Measurements from ENCODE around the gene VSTM2B.

VSTM2B gene

GRCh38 chr19:29569038-29569911, 43.5 kb downstream of the VSTM2B start:
- DNase-seq = no peak

DNA sequence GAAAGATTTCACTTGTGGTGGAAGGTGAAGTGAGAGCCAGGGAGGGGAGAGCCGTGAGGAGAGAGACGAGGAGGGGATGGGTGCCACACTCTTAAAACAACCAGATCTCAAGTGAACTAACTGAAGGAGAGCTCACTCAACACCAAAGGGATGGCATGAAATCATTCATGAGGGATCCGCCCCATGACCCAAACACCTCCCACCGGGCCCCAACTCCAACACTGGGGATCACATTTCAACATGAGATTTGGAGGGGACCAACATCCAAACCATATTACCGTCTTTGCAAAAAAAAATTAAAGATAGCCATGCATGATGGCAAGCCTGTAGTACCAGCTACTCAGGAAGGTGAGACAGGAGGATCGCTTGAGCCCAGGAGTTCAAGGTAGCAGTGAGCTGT, 45.4 kb downstream of the VSTM2B start:
- no peak for DNase-seq

DNA sequence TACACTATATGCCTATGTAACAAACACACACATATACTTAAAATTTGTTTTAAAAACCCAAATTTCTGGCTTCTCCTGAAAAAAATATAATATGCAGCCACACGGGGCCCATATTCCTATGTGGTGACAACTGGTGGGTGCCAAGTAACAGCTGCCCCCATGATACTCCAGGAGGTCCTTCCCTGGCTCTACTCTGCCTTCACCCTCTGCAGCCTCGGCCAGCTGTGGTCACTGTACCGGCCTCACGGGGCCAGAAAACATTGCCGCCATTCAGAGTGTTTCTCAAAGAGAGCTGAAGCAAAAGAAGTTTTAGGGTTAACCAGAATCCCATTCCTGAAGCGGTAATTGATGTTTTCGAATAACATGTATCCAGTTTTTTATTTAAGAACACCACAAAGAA, 47.7 kb downstream of the VSTM2B start:
- no peak for DNase-seq

GRCh38 chr19:29574510-29574909, 48.7 kb downstream of the VSTM2B start:
- DNase-seq = no peak

DNA sequence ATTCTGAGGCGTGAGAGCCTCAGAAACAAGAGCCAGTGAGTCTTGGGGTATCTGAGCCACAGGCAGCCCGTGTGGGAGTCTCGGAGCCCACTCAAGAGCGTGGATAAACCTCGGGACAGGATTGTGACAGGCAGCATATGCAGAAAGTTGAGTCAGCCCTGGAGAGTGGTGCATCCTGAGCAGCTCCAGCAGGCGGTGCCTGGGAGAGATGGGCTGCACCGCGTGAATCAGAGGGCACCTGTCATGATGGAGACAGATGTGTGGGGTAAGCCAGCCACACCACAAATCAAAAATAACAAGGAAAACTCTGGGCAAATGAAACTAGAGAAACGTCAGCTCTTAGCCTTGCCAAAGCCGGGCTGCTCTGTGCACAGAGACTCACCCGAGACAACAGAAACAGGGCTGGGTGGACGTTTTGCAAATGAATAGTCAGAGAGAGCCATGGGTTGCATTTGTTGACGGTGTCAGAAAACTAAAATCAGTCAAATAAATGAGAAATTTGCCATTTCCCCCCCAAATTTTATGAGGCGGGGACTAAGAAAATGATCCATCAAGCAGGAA, 50.3 kb downstream of the VSTM2B start:
- no peak for DNase-seq

GRCh38 chr19:29576761-29577648, 51.2 kb downstream of the VSTM2B start:
- no peak for DNase-seq

GRCh38 chr19:29577649-29577963, 51.8 kb downstream of the VSTM2B start:
- DNase-seq = no peak

- no peak for DNase-seq
Measured at GRCh38 chr19:29578349-29578748, 52.6 kb downstream of the VSTM2B start.

GRCh38 chr19:29579308-29579910, 53.6 kb downstream of the VSTM2B start:
- no peak for DNase-seq

DNA sequence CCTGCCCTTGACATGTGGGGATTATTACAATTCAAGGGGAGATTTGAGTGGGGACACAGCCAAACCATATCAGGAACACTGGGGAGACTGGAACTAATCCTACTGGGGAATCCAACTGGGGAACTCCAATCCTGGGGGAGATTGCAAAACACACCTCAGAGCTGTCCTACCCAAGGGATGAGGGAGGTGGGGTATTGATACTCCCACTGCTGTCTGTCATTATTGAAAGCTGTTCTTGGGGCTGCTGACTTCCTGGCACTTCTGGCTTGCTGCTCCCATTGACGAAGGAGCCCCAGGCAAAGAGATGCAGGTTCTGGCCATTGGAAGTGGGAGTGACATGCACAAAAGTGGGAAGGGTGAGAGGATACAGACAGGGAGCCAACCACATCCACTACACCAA, 55.6 kb downstream of the VSTM2B start:
- no peak for DNase-seq

GRCh38 chr19:29583196-29583999, 57.6 kb downstream of the VSTM2B start:
- no peak for DNase-seq

- DNase-seq = no peak
Measured at GRCh38 chr19:29586401-29586800, 60.6 kb downstream of the VSTM2B start.

DNA sequence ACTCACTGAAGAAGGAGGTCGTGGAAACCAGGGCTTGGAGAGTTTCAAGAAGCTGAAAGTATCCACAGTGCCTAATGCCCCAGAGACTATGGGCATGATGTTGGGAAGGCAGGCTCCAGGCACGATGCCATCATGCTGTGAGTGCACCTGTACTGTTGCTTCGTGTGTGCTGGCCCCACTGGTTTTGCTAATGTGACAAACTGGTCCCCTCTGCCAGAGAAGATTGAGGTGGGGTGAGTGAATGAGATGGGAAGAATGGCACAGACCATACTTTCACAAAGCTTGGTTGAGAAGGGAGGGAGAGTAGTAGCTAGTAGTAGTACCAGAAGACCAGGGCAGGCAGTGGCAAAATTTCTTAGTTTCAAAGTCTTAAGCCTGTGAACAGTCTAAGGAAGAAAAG, 61.3 kb downstream of the VSTM2B start:
- DNase-seq = no peak

DNA sequence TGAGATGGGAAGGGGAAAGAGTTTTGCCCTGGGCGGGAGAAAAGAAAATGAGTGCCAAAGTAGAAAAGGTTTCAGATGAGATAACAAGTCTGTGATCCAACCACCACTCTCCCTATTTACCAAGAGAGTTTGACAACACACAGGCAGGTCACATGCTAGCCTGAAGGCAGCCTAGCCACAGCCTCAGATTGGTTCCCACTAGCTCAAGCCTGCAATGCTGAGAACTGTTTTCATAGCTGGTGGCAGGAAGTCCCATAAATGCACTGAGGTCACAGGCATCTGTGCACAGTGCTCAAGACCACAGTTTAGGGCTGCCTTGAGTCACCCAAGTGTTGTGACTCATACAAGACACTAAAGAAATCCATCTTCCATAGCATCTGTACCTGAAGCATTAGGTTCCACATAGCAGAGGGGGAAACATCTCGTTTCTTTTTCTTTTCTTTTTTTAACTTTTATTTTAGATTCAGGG, 61.8 kb downstream of the VSTM2B start:
- DNase-seq = peak; percentile 40 to 42

DNA sequence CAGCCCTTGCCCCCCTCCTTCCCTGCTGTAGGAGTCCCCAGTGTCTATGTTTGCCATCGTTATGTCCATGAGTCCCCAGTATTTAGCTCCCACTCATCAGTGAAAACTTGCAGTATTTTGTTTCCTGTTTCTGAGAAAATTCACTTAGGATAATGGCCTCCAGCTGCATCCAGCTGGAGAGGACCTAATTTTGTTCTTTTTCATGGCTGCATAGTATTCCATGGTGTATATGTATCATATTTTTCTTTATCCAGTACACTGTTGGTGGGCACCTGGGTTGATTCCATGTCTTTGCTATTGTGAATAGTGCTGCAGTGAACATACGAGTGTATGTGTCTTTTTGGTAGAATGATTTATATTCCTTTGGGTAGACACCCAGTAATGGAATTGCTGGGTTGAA, 62.3 kb downstream of the VSTM2B start:
- DNase-seq = no peak

GRCh38 chr19:29590278-29590677, 64.5 kb downstream of the VSTM2B start:
- DNase-seq = no peak

DNA sequence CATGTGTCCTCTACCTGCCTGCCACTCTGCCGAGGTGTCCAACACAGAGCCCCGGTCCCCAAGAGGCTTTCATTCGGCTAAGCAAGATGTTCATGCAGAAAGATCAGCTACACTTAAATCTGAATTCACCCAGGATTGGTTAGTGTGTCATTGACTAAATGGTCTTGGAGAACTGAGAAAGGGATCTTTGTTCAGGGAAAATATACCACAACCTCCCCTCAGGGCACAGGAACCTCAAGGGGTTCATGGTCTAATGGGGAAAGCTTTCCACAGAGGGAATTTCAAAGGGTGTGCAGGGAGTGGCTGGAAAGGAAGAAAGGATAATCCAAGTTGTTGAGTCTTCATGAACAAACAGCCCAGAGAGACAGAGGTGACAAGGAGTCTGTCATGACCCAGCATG, 65.9 kb downstream of the VSTM2B start:
- no peak for DNase-seq

DNA sequence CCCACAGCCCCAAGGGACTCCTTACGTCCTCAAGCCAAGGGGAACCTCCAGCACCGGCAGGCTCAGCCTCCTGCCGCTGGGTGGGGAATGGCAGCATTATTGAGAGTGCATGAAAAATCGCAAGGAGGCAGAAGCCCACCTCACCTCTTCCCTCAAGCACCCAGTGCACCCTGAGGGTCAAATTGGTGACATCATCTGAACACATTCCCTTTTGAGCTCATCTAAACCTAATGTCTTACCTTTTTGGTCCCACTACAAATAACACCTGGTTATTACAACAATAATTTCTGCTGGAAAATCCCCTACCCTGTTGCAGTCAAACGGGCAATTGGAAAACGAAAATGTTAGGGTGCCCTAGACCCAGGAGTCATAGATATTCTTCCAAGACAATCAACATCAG, 68.1 kb downstream of the VSTM2B start:
- DNase-seq = no peak

GRCh38 chr19:29596080-29596727, 70.4 kb downstream of the VSTM2B start:
- no peak for DNase-seq

DNA sequence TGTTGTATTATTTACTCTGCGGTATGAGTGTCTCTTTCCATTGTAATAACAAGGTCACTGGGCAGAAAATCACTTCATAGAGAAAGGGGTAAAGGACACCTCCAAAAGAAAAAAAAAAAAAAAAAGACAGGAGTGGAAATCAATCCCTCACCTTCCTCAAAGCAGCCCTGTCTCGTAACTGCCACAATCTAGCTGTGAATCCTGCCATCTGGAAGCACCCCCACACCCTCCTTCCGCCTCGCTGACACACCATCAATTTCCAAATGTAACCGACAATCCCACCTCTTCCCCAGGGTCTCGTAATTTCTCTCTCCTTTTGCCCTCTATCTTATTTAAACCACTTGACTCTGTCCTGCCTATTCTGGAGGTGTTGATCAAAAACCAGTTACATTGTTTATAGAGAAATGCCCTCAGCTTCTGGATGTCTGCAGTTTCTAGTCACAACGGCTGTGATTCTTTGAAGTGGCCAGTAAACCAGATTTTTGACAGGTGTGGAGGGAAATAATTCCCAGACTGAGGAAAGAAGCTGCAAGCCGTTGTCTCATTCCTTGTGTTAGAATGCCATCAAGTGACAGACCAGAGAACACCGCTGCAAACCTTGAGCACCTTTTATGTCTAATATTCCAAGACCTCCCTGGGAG, 71.2 kb downstream of the VSTM2B start:
- DNase-seq = no peak

DNA sequence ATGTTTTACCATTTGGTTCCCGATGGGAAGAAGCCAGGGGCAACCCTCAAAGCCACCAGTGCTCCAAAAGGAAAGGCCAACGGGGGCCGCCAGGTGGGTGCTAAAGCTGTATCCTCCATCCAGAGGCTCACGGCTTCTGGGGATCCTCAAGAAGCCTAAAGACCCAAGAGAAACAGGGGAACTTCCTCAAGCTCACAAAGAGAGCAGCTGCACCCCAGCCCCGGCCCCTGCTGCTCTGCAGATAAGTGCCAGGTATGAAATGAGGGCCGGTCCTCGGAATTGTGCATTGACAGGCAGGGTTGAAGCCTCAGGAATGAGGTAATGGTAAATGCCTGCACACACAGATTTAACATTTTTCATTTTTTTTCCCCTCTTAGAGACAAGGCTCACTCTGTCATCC, 72.2 kb downstream of the VSTM2B start:
- no peak for DNase-seq
